Activated CD4-positive, alpha-beta T cell treated with anti-CD3 and anti-CD28 coated beads, Interleukin-2, amount 10 ng/mL, durations not matched to agents 7 days and 5 days (primary cell): ENCODE data around the gene RCL1. TPM values are rescaled to one million over a fixed set of nuclear protein-coding genes. Genes with fewer than 3 reads are reported as not detected.
"Not testable (repeated sequence)": the region's sequence is repeated elsewhere in the genome, so short reads cannot be mapped to it uniquely, and the experiment has no call there.

Experiments
- CTCF ChIA-PET: fragments of 350-600 bp; sonication (Branson Sonifier 250); formaldehyde crosslinking; loops from one replicate; lab custom pipeline; 2021; ENCODE audit warnings: antibody characterized with exemption; lab: Charles Lee
- POLR2A ChIA-PET: fragments of 350-600 bp; sonication (Branson Sonifier 250); formaldehyde crosslinking; loops from one replicate; lab custom pipeline; 2021; ENCODE audit warnings: antibody characterized with exemption; lab: Charles Lee
- DNase-seq: peaks from one replicate; pipeline ENCODE4 v3.0.0-alpha.2; 2020
- H3K27ac Mint-ChIP-seq: one replicate; pipeline ENCODE4 v1.8.0; 2021; ENCODE audit warnings: mild to moderate bottlenecking, moderate library complexity, mixed read lengths
- H3K27me3 Mint-ChIP-seq: one replicate; pipeline ENCODE4 v1.8.0; 2021; ENCODE audit warnings: mixed read lengths
- H3K36me3 Mint-ChIP-seq: one replicate; pipeline ENCODE4 v1.8.0; 2021; ENCODE audit warnings: low read depth, mixed read lengths
- H3K4me1 Mint-ChIP-seq: one replicate; pipeline ENCODE4 v1.8.0; 2021; ENCODE audit warnings: mixed read lengths
- H3K4me3 Mint-ChIP-seq: one replicate; pipeline ENCODE4 v1.8.0; 2021; ENCODE audit warnings: mild to moderate bottlenecking, moderate library complexity, mixed read lengths
- H3K9me3 Mint-ChIP-seq: one replicate; pipeline ENCODE4 v1.8.0; 2021; ENCODE audit warnings: mixed read lengths
- total RNA-seq, 2 experiments: library from RNA; stranded (reverse); gene quantifications; one replicate each; pipeline ENCODE4 v1.2.3, GENCODE V29; 2021

RCL1 gene, protein sequence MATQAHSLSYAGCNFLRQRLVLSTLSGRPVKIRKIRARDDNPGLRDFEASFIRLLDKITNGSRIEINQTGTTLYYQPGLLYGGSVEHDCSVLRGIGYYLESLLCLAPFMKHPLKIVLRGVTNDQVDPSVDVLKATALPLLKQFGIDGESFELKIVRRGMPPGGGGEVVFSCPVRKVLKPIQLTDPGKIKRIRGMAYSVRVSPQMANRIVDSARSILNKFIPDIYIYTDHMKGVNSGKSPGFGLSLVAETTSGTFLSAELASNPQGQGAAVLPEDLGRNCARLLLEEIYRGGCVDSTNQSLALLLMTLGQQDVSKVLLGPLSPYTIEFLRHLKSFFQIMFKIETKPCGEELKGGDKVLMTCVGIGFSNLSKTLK
- total RNA-seq = 10 to 100 TPM; 13.6 to 17.3 TPM

DNA sequence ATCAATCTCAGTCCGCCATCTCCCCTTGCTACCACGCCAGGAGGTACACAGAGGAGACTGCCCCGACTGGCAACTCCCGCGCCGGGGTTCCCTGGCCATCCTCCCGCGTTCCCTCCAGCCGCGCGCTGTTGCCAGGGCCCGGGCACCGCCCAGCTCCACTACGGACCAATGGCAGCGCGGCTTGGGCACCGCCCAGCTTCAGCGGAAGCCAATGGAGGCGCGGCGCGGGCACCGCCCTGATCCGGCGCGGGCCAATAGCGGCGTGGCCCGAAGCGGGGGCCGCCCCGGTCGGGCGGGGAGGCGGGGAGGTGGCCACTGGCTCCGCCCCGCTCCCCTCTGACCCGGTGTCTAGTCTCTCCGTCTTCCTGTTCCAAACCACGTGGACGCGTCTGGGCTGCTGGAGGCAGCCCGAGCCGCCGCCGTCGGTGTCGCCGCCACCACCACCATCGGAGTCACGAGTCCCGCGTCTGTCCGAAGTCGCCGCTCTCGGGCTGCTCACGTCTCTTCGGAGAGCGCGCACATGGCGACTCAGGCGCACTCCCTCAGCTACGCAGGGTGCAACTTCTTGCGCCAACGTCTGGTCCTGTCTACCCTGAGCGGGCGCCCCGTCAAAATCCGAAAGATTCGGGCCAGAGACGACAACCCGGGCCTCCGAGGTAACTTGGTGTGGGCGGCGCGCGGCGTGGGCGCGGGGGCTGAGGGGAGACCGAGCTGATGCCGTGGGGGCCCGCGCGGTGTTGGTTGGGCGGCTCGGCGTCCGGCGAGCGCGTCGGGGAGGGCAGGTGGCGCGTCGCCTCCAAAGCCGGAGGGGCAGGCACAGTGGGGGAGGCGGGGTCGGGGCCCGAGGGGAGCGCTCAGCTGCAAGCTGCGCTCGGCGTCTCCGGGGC is at the start of gene RCL1:
Gene RCL1 (plus strand): TSS at position 373 of the 887 bp plus-strand sequence. CDS start 148 bp downstream, at position 521.
- peak within 1 kb of the TSS; percentile 94 for H3K4me3 Mint-ChIP-seq
- POLR2A ChIA-PET = interaction anchor here (0.6 to 1.5 kb wide), 3 partner anchors 179 to 645 kb away, joined by 3 to 4 read pairs (median 3); partner anchors contain the start of gene PLGRKT
- CTCF ChIA-PET = interaction anchor here (0.7 to 1.4 kb wide), 11 partner anchors 10 to 529 kb away, joined by 3 to 8 read pairs (median 5); no protein-coding TSS in a partner anchor
- H3K4me1 Mint-ChIP-seq = peaks cover 41% of the 10 kb centered on the region
- H3K9me3 Mint-ChIP-seq = no peaks in the 10 kb centered on the region
- peak; percentile 96 for DNase-seq
- peaks cover 7% of the 10 kb centered on the region for H3K36me3 Mint-ChIP-seq
- peak within 1 kb of the TSS; percentile 96 for H3K27ac Mint-ChIP-seq
- no peaks in the 10 kb centered on the region for H3K27me3 Mint-ChIP-seq

DNA sequence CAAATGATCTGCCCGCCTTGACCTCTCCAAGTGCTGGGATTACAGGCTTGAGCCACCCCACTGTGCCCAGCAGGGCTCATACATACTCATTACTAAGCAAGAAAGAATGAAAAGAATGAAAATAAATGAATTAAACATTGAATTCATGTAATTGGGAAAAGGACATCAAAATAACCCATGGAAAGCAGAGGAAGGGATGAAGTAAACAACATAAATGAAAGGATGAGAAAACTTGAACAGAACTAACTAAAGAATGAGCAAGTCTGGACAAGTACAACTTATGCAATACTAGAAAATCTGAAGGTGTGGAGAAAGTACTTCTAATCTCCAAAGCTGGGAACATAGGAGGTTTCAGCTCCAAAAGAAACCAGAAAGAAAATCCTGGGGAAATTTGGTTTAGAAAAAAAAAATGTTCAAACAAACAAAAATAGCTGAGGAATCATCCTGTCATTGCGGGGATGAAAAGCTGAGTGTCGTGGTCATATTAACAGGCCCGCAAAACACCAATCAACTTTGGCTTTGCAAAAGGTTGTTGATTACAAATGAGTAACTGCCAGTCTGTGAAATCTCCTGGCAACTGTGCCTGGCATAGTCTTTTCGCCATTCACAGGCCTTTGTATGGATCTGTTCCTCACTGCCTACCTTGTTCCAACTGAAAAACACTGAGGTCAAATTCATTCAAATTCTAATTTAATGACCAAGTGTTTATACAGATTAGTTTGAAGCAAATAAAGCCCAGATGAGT is 49.4 kb upstream of the RCL1 start:
- CTCF ChIA-PET = interaction anchor here (0.6 kb wide), 2 partner anchors 10 to 187 kb away, joined by 4 read pairs; no protein-coding TSS in a partner anchor
- Mint-ChIP-seq H3K27me3 (no peaks in the 10 kb centered on the region), H3K36me3 (peaks cover 4% of the 10 kb centered on the region), H3K4me1 (peaks cover 30% of the 10 kb centered on the region), H3K27ac (no peak overlapping the region), H3K4me3 (no peak overlapping the region), H3K9me3 (no peaks in the 10 kb centered on the region)
- POLR2A ChIA-PET = no interaction called here
- DNase-seq = no peak

DNA sequence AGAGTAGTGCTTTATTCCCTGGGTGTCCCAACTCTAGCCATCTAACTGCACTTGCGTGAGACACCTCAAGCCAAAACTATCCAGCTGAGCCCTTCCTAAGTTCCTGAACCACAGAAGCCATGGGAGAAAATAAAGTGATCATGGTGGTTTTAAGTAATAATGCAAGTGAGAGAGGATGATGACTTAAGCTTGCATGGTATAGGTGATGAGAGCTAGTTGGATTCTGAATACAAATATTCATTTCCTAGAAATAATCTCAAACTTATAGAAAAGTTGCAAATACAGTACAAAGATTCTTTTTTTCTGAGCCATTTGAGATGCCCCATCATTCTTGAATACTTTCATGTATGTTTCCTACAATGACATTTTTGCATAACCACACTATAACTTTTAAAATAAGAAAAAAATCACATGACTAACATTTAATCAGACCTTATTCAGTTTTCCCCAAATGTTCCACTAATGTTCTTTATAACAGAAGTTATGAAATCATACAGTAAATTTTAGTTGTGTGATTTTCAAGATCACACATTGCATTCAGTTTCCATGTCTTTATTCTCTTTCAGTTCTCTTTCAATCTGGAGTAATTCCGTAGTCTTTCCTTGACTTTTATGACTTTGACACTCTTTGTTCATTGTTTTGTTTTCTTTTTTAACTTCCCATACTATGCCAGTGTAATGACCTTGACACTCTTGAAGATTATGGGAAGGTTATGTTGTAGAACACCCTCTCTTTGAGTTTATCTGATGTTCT is 46.3 kb upstream of the RCL1 start:
- ChIA-PET POLR2A (no interaction called here), CTCF (interaction anchor here (0.6 to 1.2 kb wide), 2 partner anchors 16 to 854 kb away, joined by 3 read pairs; no protein-coding TSS in a partner anchor)
- H3K36me3 Mint-ChIP-seq = no peaks in the 10 kb centered on the region
- H3K4me1 Mint-ChIP-seq = peaks cover 12% of the 10 kb centered on the region
- DNase-seq = no peak
- no peak overlapping the region for H3K4me3 Mint-ChIP-seq
- H3K27ac Mint-ChIP-seq = no peak overlapping the region
- no peaks in the 10 kb centered on the region for H3K9me3 Mint-ChIP-seq
- no peaks in the 10 kb centered on the region for H3K27me3 Mint-ChIP-seq

DNA sequence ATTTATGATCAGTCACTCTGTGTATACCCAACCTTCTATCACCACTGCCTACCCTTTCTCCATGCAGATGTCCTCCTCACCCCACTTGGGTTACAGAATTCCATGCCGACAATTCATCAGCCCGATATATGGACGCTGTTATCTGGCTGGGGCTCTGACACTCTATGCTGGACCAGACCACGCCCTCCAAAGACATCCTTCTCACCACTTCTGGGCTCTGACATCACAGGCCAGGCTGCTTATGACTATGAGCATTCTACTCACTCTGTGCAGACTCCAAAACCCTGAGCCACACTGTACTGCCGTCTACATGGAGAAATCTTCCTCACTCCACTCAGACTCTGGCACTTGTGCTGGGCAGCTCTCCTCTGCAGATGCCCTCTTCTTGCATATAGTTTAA is 44.1 kb upstream of the RCL1 start:
- no peak overlapping the region for H3K4me3 Mint-ChIP-seq
- no peak overlapping the region for H3K27ac Mint-ChIP-seq
- H3K27me3 Mint-ChIP-seq = no peaks in the 10 kb centered on the region
- no peak for DNase-seq
- H3K9me3 Mint-ChIP-seq = no peaks in the 10 kb centered on the region
- H3K4me1 Mint-ChIP-seq = peaks cover 2% of the 10 kb centered on the region
- POLR2A ChIA-PET = no interaction called here
- no peaks in the 10 kb centered on the region for H3K36me3 Mint-ChIP-seq
- CTCF ChIA-PET = interaction anchor here (0.7 to 0.9 kb wide), 3 partner anchors 9 to 144 kb away, joined by 3 read pairs; no protein-coding TSS in a partner anchor

DNA sequence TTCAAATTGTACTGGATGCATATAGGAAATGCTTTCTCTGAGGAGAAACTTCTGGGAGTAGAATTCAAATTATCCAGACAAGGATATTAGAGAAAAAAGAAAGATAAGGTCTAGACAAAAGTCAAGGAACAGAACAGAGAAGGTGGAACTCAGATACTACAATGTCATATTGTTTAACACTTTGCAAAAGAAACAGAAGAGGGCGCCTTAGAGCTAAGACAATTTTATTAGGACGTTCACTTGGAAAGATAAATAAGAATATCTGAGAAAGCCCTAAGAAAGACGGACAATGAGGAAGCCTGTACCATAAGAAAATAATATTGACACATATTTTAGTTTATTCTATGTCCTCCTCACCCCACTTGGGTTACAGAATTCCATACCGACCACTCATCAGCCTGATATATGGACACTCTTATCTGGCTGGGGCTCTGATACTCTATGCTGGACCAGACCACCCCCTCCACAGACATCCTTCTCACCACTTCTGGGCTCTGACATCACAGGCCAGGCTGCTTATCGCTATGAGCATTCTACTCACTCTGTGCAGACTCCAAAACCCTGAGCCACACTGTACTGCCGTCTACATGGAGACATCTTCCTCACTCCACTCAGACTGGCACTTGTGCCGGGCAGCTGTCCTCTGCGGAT is 42.6 kb upstream of the RCL1 start:
- ChIA-PET POLR2A (no interaction called here), CTCF (interaction anchor here (0.6 to 1.7 kb wide), 5 partner anchors 9 to 854 kb away, joined by 3 to 6 read pairs (median 3); partner anchors contain the start of gene AK3)
- no peak overlapping the region for H3K27ac Mint-ChIP-seq
- no peaks in the 10 kb centered on the region for H3K27me3 Mint-ChIP-seq
- H3K9me3 Mint-ChIP-seq = no peaks in the 10 kb centered on the region
- H3K4me1 Mint-ChIP-seq = peaks cover 2% of the 10 kb centered on the region
- no peak overlapping the region for H3K4me3 Mint-ChIP-seq
- H3K36me3 Mint-ChIP-seq = no peaks in the 10 kb centered on the region
- DNase-seq = peak; percentile 35

DNA sequence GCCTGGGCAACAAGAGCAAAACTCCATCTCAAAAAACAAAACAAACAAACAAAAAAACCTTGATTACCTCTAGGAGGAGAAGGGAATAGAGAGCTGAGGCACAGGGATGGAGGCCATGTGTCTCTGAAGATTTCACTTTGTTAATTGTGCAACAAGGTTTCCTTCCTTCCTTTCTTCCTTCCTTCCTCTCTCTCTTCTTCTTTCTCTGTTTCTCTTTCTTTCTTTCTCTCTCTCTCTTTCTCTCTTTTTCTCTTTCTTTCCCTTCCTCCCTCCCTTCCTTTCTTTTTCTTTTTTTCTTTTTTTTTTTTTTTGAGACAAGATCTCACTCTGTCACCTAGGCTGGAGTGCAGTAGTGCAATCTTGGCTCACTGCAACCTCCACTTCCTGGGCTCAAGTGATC is 38.2 kb upstream of the RCL1 start:
- H3K27me3 Mint-ChIP-seq, H3K36me3 Mint-ChIP-seq, H3K4me1 Mint-ChIP-seq, H3K4me3 Mint-ChIP-seq, H3K27ac Mint-ChIP-seq, DNase-seq, H3K9me3 Mint-ChIP-seq, POLR2A ChIA-PET: not testable (repeated sequence)
- CTCF ChIA-PET = interaction anchor here (0.6 to 1.5 kb wide), 5 partner anchors 14 to 233 kb away, joined by 3 read pairs; partner anchors contain the start of gene AK3

DNA sequence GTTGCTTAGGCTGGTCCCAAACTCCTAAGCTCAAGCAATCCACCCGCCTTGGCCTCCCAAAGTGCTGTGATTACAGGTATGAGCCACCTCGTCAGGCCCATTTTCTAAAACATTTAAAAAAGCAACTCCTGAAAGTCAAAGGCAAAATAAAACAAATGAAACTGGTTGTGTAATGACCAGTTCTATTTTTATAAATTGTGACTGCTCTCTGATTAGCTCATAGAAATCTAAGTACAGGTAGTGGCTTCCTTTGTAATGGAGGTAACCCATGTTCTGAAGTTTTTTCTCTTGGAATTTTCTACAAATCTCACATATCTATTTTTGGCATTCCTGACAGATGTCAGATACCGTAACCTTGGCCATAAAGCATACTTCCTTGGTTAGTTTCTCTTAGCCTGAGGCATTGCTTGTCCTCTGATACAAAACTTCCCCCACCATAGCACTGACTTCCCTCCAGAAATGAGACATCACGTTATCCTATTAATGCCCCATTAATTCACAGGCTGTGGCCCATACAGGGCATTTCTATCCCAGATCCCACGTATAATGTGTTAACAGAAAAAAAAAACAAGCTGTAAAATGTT is 37.6 kb upstream of the RCL1 start:
- Mint-ChIP-seq H3K4me1 (peaks cover 3% of the 10 kb centered on the region), H3K9me3 (no peaks in the 10 kb centered on the region), H3K27me3 (peaks cover 1% of the 10 kb centered on the region), H3K27ac (no peak overlapping the region), H3K4me3 (no peak overlapping the region), H3K36me3 (no peaks in the 10 kb centered on the region)
- POLR2A ChIA-PET = no interaction called here
- CTCF ChIA-PET = interaction anchor here (0.6 to 1.5 kb wide), 7 partner anchors 14 to 577 kb away, joined by 3 read pairs; no protein-coding TSS in a partner anchor
- no peak for DNase-seq

DNA sequence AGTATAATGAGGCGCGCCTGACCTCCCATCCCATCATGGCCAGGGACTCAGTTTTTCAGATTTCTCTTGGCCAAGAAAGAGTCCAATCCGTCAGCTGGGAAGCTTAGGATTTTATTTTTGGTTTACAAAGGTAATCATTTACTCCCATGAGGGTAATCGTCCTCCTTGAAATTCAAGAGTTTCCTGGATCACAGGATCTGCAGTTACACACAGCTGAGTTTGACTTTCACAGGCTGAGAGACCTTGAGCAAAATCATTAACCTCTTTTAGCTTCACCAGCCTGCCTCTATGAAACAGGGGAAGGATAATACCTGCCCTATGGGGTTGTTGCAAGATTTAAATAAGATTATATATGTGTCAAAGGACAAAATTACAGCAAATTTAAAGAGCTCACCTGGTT is 36.3 kb upstream of the RCL1 start:
- Mint-ChIP-seq H3K27ac (no peak overlapping the region), H3K36me3 (no peaks in the 10 kb centered on the region), H3K4me1 (peaks cover 3% of the 10 kb centered on the region), H3K27me3 (peaks cover 3% of the 10 kb centered on the region), H3K9me3 (no peaks in the 10 kb centered on the region), H3K4me3 (no peak overlapping the region)
- ChIA-PET POLR2A (no interaction called here), CTCF (interaction anchor here (0.8 to 1.5 kb wide), 4 partner anchors 16 to 694 kb away, joined by 3 to 4 read pairs (median 4); partner anchors contain the start of genes CD274 and RCL1)
- DNase-seq = no peak

DNA sequence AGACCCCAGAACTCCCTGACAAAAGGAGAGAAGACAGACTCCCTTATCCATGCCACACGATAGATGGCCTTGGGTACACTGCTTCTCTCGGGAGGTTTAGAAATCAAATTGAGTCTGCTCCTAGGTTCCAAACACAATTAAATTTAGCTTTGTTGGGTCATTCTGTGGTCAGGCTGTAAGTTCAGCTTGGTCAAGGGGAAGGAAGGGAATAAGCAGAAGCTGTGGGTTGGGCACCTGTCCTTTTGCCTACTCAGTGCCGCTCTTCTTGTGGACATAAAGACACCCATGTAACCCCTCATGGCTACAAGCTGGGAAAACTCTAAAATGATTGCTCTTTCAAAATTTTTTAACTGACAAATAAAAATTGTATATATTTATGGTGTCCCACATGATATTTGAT is 32.6 kb upstream of the RCL1 start:
- no peak for DNase-seq
- POLR2A ChIA-PET = no interaction called here
- Mint-ChIP-seq H3K27me3 (peaks cover 4% of the 10 kb centered on the region), H3K9me3 (no peaks in the 10 kb centered on the region), H3K4me3 (no peak overlapping the region), H3K27ac (no peak overlapping the region), H3K36me3 (no peaks in the 10 kb centered on the region), H3K4me1 (peaks cover 25% of the 10 kb centered on the region)
- CTCF ChIA-PET = interaction anchor here (0.8 to 1.9 kb wide), 15 partner anchors 9 to 1071 kb away, joined by 3 to 10 read pairs (median 3); partner anchors contain the start of genes AK3 and RCL1

DNA sequence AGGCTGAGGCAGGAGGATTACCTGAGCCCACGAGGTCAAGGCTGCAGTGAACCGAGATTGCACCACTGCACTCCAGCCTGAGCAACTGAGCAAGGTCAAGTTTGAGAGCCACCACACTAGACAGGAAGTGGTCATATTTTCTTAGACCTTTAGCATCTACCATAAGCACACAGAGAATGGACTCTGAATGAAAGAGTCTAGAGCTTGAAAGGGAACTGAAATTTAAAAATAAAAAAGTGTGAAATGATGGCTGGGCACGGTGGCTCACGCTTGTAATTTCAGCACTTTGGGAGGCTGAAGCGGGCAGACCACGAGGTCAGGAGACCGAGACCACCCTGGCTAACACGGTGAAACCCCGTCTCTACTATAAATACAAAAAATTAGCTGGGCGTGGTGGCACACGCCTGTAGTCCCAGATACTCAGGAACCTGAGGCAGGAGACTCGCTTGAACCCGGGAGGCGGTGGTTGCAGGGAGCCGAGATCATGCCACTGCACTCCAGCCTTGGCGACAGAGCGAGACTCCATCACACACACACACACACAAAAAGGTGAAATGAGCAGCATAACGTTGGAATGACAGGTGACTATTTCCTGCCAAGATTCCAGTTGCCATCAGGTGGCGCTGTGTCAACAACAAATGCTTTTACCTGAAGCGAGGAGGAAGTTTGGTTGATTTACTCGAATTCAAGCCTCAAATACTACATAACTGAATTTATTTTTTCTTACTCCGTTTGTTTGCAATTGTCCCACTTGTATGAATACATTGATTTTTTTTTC is 30.4 kb upstream of the RCL1 start:
- Mint-ChIP-seq H3K36me3 (no peaks in the 10 kb centered on the region), H3K9me3 (no peaks in the 10 kb centered on the region), H3K27ac (peak overlapping the region; percentile 16), H3K27me3 (peaks cover 4% of the 10 kb centered on the region), H3K4me3 (peak overlapping the region; percentile 28), H3K4me1 (peaks cover 25% of the 10 kb centered on the region)
- POLR2A ChIA-PET = no interaction called here
- CTCF ChIA-PET = interaction anchor here (0.8 to 2.2 kb wide), 12 partner anchors 8 to 837 kb away, joined by 3 to 7 read pairs (median 3); partner anchors contain the start of genes CD274 and RCL1
- DNase-seq = peak; percentile 90
